GM18526 (cell line): ENCODE data around the gene SMOC2.

Source experiments
- POLR2A ChIP-seq: IDR thresholded peaks from 3 replicates; pipeline ENCODE4 v1.6.1; 2011; ENCODE audit not compliant: insufficient read length; ENCODE audit errors: extremely low read depth

Gene SMOC2

DNA sequence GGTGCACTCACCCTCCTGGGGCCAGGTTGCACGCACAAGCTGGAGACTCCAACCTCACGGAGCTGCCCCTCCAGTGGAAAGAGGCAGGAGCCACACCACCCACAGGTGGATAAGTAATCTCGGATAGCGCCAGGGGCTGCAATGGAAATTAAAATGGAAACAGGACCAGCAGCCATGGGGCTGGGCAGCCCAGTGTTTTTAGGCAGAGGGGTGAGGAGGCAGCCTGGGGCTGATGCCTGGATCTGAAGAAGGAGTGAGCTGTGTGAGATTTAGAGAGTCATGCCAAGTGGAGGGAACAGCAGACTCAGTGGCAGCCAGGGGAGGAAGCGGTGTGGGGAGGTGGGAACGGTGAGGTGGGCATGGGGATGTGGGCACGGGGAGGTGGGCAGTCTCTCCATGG lies 275.6 kb downstream of the SMOC2 start:
- no peak for TF ChIP-seq POLR2A

GRCh38 chr6:168717491-168717890 lies 276.5 kb downstream of the SMOC2 start:
- TF ChIP-seq POLR2A: no peak
